DMS153 (cell line): ENCODE data around the gene RASA3.

ENCODE experiments used
- DNase-seq: peaks from one replicate; lab custom pipeline; 2025; lab: John Stamatoyannopoulos, UW

Gene RASA3

GRCh38 chr13:113967206-113967720 is 165.2 kb downstream of the RASA3 start:
- no peak for DNase-seq

- no peak for DNase-seq
These were observed 166.2 kb downstream of the RASA3 start for GRCh38 chr13:113965968-113966884.

- no peak for DNase-seq
These were observed 167.0 kb downstream of the RASA3 start for GRCh38 chr13:113965383-113965874.

GRCh38 chr13:113964251-113964995 is 168.0 kb downstream of the RASA3 start:
- no peak for DNase-seq

- no peak for DNase-seq
These were observed 169.0 kb downstream of the RASA3 start for GRCh38 chr13:113963376-113963775.

- DNase-seq = no peak
These were observed 169.4 kb downstream of the RASA3 start for GRCh38 chr13:113962975-113963374.

- no peak for DNase-seq
These were observed 170.0 kb downstream of the RASA3 start for GRCh38 chr13:113962386-113962785.

GRCh38 chr13:113960276-113960948 is 172.0 kb downstream of the RASA3 start:
- DNase-seq = no peak

GRCh38 chr13:113959198-113959597 is 173.2 kb downstream of the RASA3 start:
- no peak for DNase-seq

GRCh38 chr13:113958373-113958772 is 174.1 kb downstream of the RASA3 start:
- no peak for DNase-seq

GRCh38 chr13:113956571-113956970 is 175.9 kb downstream of the RASA3 start:
- DNase-seq = no peak

- DNase-seq = no peak
These were observed 176.7 kb downstream of the RASA3 start for GRCh38 chr13:113955691-113956090.

GRCh38 chr13:113955235-113955634 is 177.2 kb downstream of the RASA3 start:
- DNase-seq = no peak

- DNase-seq = no peak
These were observed 178.2 kb downstream of the RASA3 start for GRCh38 chr13:113954046-113954835.

- DNase-seq = no peak
These were observed 178.9 kb downstream of the RASA3 start for GRCh38 chr13:113953561-113953960.

- no peak for DNase-seq
These were observed 179.4 kb downstream of the RASA3 start for GRCh38 chr13:113952983-113953520.

GRCh38 chr13:113952151-113952982 is 180.1 kb downstream of the RASA3 start:
- DNase-seq = no peak

GRCh38 chr13:113951246-113951999 is 181.0 kb downstream of the RASA3 start:
- DNase-seq = peak; percentile 25
